Body of pancreas (tissue), 4 donors: ENCODE measurements around the gene FAM83B. TPM values are rescaled to one million over a fixed set of nuclear protein-coding genes. Genes with fewer than 3 reads are reported as not detected.

Experiments used
- ATAC-seq: fragments of 150-250 bp; one replicate; pipeline ENCODE4 v1.9.1; 2016
- DNase-seq, 4 donors: peaks; one replicate each; pipeline ENCODE4 v3.0.0-alpha.2; 2019
- H3K27ac ChIP-seq, 4 donors: fragments of 200-600 bp; sonication (generic); 1 replicate in 3 of 4; 2 replicates in 1 of 4; pipeline versions ENCODE4 v1.5.1 to v1.6.1; 2016 to 2019; ENCODE audit warnings: mild to moderate bottlenecking in 1 of 4, mixed read lengths in 1 of 4, moderate library complexity in 1 of 4
- H3K27me3 ChIP-seq, 2 donors: fragments of 200-600 bp; sonication (generic); one replicate each; pipeline ENCODE4 v1.6.0; 2016; ENCODE audit warnings: mild to moderate bottlenecking in 1 of 2
- H3K36me3 ChIP-seq, 2 donors: fragments of 200-600 bp; sonication (generic); replicated peaks in 1 of 2; 2 replicates each; pipeline ENCODE4 v1.5.1; 2016; ENCODE audit warnings: low read depth in 2 of 2; ENCODE audit not compliant: insufficient read depth in 1 of 2
- H3K4me1 ChIP-seq: fragments of 200-600 bp; sonication (generic); one replicate; pipeline ENCODE4 v1.6.0; 2016
- H3K4me3 ChIP-seq, 2 donors: fragments of 200-600 bp; sonication (generic); 1 replicate in 1 of 2; 2 replicates in 1 of 2; pipeline ENCODE4 v1.5.1; 2016 to 2019
- H3K9me3 ChIP-seq, 3 donors: fragments of 200-600 bp; sonication (generic); 1 replicate in 2 of 3; 2 replicates in 1 of 3; pipeline ENCODE4 v1.5.1; 2016
- POLR2A ChIP-seq, 3 donors: fragments of 450-650 bp; IDR thresholded peaks; one replicate each; pipeline ENCODE4 v1.6.1; 2016; ENCODE audit warnings: antibody characterized with exemption in 3 of 3, mild to moderate bottlenecking in 2 of 3
- WGBS, 2 donors: methylation state at CpG; one replicate each; pipeline ENCODE4 v1.1.5; 2017; 5-methylcytosine and 5-hydroxymethylcytosine counted together
- intact Hi-C: fragments of 100-400 bp; cut with DNase I; formaldehyde crosslinking; loops from one replicate; pipeline ENCODE4 v1.15.1; 2023
- total RNA-seq, 2 donors: library from RNA; depleted of rRNA; stranded (reverse); fragments of >200 nt; gene quantifications; one replicate each; pipeline ENCODE4 v1.1.0, GENCODE V29; 2016
- TF ChIP-seq, protein P1 (sequence below), 7 experiments: fragments of 450-650 bp in 4 of 7; fragments of 200-600 bp in 3 of 7; sonication (generic) in 3 of 7; IDR thresholded peaks; one replicate each; pipeline ENCODE4 v1.5.1; 2016 to 2019; ENCODE audit warnings: antibody characterized with exemption in 7 of 7

Gene FAM83B
- total RNA-seq, 2 donors from 2014 or later: 3.4 to 6.9 TPM

DNA sequence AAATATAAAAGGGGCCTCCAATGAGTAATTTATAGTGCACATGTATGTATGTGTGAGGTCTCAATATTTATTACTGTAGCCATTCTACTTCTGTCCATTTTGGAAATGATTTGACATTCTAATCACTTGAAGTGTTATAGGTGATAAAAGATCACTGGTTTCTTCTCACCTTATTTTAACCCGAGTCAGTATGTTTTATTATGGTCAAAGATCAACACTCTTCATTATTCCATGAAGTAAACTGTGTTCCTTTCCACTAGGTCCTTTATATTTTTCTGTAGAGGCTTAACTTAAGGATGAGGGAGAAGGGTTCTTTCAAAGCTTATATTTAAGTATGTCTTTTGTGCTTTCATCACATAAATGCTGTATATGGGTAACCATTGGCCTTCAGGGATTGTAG lies 47.2 kb downstream of the FAM83B start:
- TF ChIP-seq, protein P1, sequence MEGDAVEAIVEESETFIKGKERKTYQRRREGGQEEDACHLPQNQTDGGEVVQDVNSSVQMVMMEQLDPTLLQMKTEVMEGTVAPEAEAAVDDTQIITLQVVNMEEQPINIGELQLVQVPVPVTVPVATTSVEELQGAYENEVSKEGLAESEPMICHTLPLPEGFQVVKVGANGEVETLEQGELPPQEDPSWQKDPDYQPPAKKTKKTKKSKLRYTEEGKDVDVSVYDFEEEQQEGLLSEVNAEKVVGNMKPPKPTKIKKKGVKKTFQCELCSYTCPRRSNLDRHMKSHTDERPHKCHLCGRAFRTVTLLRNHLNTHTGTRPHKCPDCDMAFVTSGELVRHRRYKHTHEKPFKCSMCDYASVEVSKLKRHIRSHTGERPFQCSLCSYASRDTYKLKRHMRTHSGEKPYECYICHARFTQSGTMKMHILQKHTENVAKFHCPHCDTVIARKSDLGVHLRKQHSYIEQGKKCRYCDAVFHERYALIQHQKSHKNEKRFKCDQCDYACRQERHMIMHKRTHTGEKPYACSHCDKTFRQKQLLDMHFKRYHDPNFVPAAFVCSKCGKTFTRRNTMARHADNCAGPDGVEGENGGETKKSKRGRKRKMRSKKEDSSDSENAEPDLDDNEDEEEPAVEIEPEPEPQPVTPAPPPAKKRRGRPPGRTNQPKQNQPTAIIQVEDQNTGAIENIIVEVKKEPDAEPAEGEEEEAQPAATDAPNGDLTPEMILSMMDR (IDR thresholded peaks at IDR 0.05): no peak
- TF ChIP-seq POLR2A (IDR thresholded peaks at IDR 0.05): no peak
- Histone ChIP-seq H3K36me3 (no peaks in the 10 kb centered on the region), H3K9me3 (no peaks in the 10 kb centered on the region), H3K4me1 (no peaks in the 10 kb centered on the region), H3K27ac (no peak overlapping the region), H3K4me3 (no peak overlapping the region), H3K27me3 (no peaks in the 10 kb centered on the region)
- intact Hi-C loops: no loop called here
- DNase-seq: no peak
- 55 to 67% methylated on average over 1 of the region's 1 CpG for WGBS, 2 donors
- ATAC-seq: no peak

DNA sequence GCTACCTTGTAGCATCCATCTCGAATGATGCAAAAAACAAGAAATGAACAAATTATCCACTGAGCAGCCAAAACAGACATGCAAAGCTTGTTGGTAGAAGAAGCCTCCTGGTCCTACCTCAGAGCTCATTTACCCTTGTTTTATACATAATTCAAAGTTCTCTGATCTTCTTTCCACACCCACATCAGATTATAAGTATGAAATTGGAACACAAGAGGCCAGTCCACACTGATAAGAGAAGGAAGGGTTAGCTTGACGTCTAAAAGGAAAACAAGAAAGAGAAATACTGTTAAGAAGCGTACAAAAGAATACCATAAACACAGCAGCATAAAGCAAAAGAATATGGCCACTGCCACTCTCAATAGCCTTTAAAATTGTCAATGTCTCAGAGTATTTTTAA lies 49.7 kb downstream of the FAM83B start:
- Histone ChIP-seq H3K9me3 (no peaks in the 10 kb centered on the region), H3K4me3 (no peak overlapping the region), H3K27ac (no peak overlapping the region), H3K36me3 (no peaks in the 10 kb centered on the region), H3K27me3 (no peaks in the 10 kb centered on the region), H3K4me1 (no peaks in the 10 kb centered on the region)
- ATAC-seq: no peak
- DNase-seq: no peak
- intact Hi-C loops: no loop called here
- TF ChIP-seq, protein P1 (IDR thresholded peaks at IDR 0.05): no peak
- no peak for TF ChIP-seq POLR2A (IDR thresholded peaks at IDR 0.05)
- 66 to 76% methylated on average over 3 of the region's 3 CpGs for WGBS, 2 donors

DNA sequence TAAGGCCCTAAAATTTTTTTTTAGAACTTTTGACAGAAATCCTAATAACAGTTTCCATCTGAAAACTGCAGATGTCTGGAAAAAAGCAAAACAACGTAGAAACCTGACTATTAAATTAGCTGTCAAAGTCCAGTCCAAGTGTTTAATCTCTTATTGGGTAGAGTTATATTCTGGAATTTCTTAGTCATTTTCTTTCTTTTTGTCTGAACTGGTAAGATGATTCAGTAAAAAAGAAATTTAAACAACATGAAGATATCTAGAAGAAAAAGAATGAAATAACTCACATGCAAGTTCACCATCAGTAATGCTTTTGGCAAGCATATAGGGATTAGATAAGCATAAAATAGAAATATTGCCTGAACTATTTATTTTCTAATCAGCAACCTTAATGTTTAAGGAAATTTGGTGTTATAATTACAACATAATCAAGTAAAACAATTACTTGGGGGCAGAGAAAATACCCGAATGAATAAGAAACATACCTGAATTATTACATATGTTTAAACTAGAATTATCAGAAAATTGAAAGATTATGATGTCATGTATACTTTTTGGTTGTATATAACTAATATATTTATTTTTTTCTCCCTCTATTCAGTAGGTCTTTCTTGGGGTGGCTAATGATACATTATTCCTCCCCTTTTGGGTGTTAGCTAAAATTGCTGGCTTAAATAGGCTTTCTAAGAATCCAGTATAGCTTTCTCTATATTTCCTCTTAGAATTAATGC lies 51.1 kb downstream of the FAM83B start:
- ATAC-seq (no peak), DNase-seq (no peak)
- Histone ChIP-seq H3K9me3 (no peaks in the 10 kb centered on the region), H3K4me3 (no peak overlapping the region), H3K27me3 (no peaks in the 10 kb centered on the region), H3K36me3 (no peaks in the 10 kb centered on the region), H3K4me1 (no peaks in the 10 kb centered on the region), H3K27ac (no peak overlapping the region)
- TF ChIP-seq POLR2A (IDR thresholded peaks at IDR 0.05): no peak
- TF ChIP-seq, protein P1 (IDR thresholded peaks at IDR 0.05): no peak
- intact Hi-C loops: no loop called here
- 68 to 69% methylated on average over 2 of the region's 2 CpGs for WGBS, 2 donors

- no peak for TF ChIP-seq POLR2A (IDR thresholded peaks at IDR 0.05)
- TF ChIP-seq, protein P1 (IDR thresholded peaks at IDR 0.05): no peak
- Histone ChIP-seq H3K27ac (no peak overlapping the region), H3K9me3 (no peaks in the 10 kb centered on the region), H3K4me3 (no peak overlapping the region), H3K27me3 (no peaks in the 10 kb centered on the region), H3K36me3 (no peaks in the 10 kb centered on the region), H3K4me1 (no peaks in the 10 kb centered on the region)
- 74 to 90% methylated on average over 3 of the region's 3 CpGs for WGBS, 2 donors
- intact Hi-C loops: no loop called here
- ATAC-seq (no peak), DNase-seq (no peak)
Measured at GRCh38 chr6:54898767-54899166, 52.2 kb downstream of the FAM83B start.

- ATAC-seq (no peak), DNase-seq (no peak)
- Histone ChIP-seq H3K36me3 (no peaks in the 10 kb centered on the region), H3K9me3 (no peaks in the 10 kb centered on the region), H3K27ac (no peak overlapping the region), H3K4me3 (no peak overlapping the region), H3K4me1 (no peaks in the 10 kb centered on the region), H3K27me3 (no peaks in the 10 kb centered on the region)
- intact Hi-C loops: no loop called here
- 94 to 95% methylated on average over 3 of the region's 3 CpGs for WGBS, 2 donors
- no peak for TF ChIP-seq POLR2A (IDR thresholded peaks at IDR 0.05)
- TF ChIP-seq, protein P1 (IDR thresholded peaks at IDR 0.05): no peak
Measured at GRCh38 chr6:54899442-54899841, 52.9 kb downstream of the FAM83B start.
